Karpas-422 (cell line): ENCODE results near the gene ASTN2. TPM values are rescaled to one million over a fixed set of nuclear protein-coding genes. Genes with fewer than 3 reads are reported as not detected.

Experiments used
- DNase-seq: peaks from one replicate; pipeline ENCODE4 v3.0.0-alpha.2; 2015
- H2AFZ ChIP-seq: fragments of 200-600 bp; sonication (generic); 2 replicates; pipeline ENCODE4 v1.6.1; 2014; ENCODE audit warnings: antibody characterized with exemption, low read length, mixed read lengths
- H3K27ac ChIP-seq: fragments of 200-600 bp; sonication (generic); 2 replicates; pipeline ENCODE4 v1.5.1; 2014; ENCODE audit warnings: mild to moderate bottlenecking, low read length, moderate library complexity
- H3K27me3 ChIP-seq: fragments of 200-600 bp; sonication (generic); 2 replicates; pipeline ENCODE4 v1.6.1; 2014; ENCODE audit warnings: low read length, mixed read lengths
- H3K36me3 ChIP-seq: fragments of 200-600 bp; sonication (generic); 2 replicates; pipeline ENCODE4 v1.6.1; 2014; ENCODE audit warnings: low read length, mixed read lengths; ENCODE audit not compliant: insufficient read depth
- H3K4me1 ChIP-seq: fragments of 200-600 bp; sonication (generic); 2 replicates; pipeline ENCODE4 v1.6.1; 2014; ENCODE audit warnings: mild to moderate bottlenecking, low read length, mixed read lengths
- H3K4me2 ChIP-seq: fragments of 200-600 bp; sonication (generic); 2 replicates; pipeline ENCODE4 v1.6.1; 2014; ENCODE audit warnings: low read length, low read depth, mild to moderate bottlenecking; ENCODE audit not compliant: poor library complexity, severe bottlenecking
- H3K4me3 ChIP-seq: fragments of 200-600 bp; sonication (generic); 2 replicates; pipeline ENCODE4 v1.5.1; 2014; ENCODE audit warnings: mild to moderate bottlenecking, antibody characterized with exemption, low read length, mixed read lengths
- H3K79me2 ChIP-seq: fragments of 200-600 bp; sonication (generic); 2 replicates; pipeline ENCODE4 v1.6.1; 2014; ENCODE audit warnings: mild to moderate bottlenecking, low read length, mixed read lengths
- H3K9ac ChIP-seq: fragments of 200-600 bp; sonication (generic); 2 replicates; pipeline ENCODE4 v1.6.0; 2014; ENCODE audit warnings: low read length
- H3K9me2 ChIP-seq: fragments of 200-600 bp; sonication (generic), shearing (Covaris generic); replicated peaks from 2 replicates; pipeline ENCODE4 v1.6.0; 2014; ENCODE audit warnings: mild to moderate bottlenecking, low read length, moderate library complexity; ENCODE audit not compliant: insufficient read depth
- H3K9me3 ChIP-seq: fragments of 300-700, 200-600 bp; sonication (generic); 2 replicates; pipeline ENCODE4 v1.6.1; 2014; ENCODE audit warnings: low read length, mixed read lengths
- H4K20me1 ChIP-seq: fragments of 200-600 bp; sonication (generic); 2 replicates; pipeline ENCODE4 v1.6.1; 2014; ENCODE audit warnings: mild to moderate bottlenecking, antibody characterized with exemption, low read length, low read depth; ENCODE audit not compliant: insufficient read depth
- total RNA-seq: library from RNA; depleted of rRNA; stranded (reverse); fragments of >200 nt; shearing (Covaris generic); gene quantifications from 2 replicates; pipeline ENCODE4 v1.2.3, GENCODE V29; 2014; ENCODE audit warnings: low replicate concordance; rRNA removed

The ASTN2 gene, protein sequence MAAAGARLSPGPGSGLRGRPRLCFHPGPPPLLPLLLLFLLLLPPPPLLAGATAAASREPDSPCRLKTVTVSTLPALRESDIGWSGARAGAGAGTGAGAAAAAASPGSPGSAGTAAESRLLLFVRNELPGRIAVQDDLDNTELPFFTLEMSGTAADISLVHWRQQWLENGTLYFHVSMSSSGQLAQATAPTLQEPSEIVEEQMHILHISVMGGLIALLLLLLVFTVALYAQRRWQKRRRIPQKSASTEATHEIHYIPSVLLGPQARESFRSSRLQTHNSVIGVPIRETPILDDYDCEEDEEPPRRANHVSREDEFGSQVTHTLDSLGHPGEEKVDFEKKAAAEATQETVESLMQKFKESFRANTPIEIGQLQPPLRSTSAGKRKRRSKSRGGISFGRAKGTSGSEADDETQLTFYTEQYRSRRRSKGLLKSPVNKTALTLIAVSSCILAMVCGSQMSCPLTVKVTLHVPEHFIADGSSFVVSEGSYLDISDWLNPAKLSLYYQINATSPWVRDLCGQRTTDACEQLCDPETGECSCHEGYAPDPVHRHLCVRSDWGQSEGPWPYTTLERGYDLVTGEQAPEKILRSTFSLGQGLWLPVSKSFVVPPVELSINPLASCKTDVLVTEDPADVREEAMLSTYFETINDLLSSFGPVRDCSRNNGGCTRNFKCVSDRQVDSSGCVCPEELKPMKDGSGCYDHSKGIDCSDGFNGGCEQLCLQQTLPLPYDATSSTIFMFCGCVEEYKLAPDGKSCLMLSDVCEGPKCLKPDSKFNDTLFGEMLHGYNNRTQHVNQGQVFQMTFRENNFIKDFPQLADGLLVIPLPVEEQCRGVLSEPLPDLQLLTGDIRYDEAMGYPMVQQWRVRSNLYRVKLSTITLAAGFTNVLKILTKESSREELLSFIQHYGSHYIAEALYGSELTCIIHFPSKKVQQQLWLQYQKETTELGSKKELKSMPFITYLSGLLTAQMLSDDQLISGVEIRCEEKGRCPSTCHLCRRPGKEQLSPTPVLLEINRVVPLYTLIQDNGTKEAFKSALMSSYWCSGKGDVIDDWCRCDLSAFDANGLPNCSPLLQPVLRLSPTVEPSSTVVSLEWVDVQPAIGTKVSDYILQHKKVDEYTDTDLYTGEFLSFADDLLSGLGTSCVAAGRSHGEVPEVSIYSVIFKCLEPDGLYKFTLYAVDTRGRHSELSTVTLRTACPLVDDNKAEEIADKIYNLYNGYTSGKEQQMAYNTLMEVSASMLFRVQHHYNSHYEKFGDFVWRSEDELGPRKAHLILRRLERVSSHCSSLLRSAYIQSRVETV (N-terminal part only)
- total RNA-seq = 5.3 TPM in 2 replicates

GRCh38 chr9:117414906-117415331 lies at the start of gene ASTN2:
TSS of gene ASTN2 (minus strand) at chr9:117415057. CDS start at chr9:117414938, 119 bp downstream.
- no peak within 1 kb of the TSS; the same call in 1 of the 2 replicates for H3K4me3 ChIP-seq
- H3K27me3 ChIP-seq = no peaks in the 10 kb centered on the region
- no peaks in the 10 kb centered on the region for H3K36me3 ChIP-seq
- H3K4me2 ChIP-seq = no peak within 1 kb of the TSS
- no peaks in the 10 kb centered on the region for H3K9me3 ChIP-seq
- H4K20me1 ChIP-seq = no peaks in the 10 kb centered on the region
- no peaks in the 10 kb centered on the region for H3K79me2 ChIP-seq
- H3K27ac ChIP-seq = no peak within 1 kb of the TSS
- no peak within 1 kb of the TSS for H2AFZ ChIP-seq
- H3K9ac ChIP-seq = no peak within 1 kb of the TSS
- DNase-seq = no peak
- peaks cover 24% of the 10 kb centered on the region for H3K4me1 ChIP-seq
- H3K9me2 ChIP-seq = no peaks in the 10 kb centered on the region

DNA sequence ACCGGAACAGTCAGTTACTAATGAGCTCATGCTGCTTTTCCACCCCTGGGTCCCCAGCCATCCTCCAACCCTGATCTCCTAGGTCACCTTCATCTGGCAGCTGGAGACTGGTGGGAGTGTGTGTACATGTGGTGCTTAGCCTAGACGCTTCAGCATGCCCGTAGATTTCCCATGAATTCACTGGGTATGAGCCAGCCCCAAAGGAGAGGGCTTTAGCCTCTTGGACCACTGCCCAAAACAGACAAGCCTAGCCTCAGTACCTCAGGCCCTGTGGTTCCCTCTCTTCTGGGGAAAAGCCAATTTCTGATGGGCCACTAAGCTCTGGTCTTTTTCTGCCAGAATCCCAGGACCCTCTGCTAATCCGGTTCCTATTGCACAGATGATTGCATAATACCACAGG lies 48.0 kb upstream of the ASTN2 start:
- Histone ChIP-seq H3K4me3 (no peak overlapping the region), H3K4me2 (no peak overlapping the region), H3K9me3 (no peaks in the 10 kb centered on the region), H3K9ac (no peak overlapping the region), H3K79me2 (no peaks in the 10 kb centered on the region), H3K27ac (no peak overlapping the region), H4K20me1 (no peaks in the 10 kb centered on the region), H3K4me1 (no peaks in the 10 kb centered on the region), H3K36me3 (no peaks in the 10 kb centered on the region), H2AFZ (no peak overlapping the region), H3K9me2 (no peaks in the 10 kb centered on the region), H3K27me3 (no peaks in the 10 kb centered on the region)
- DNase-seq = no peak

- H3K79me2 ChIP-seq = no peaks in the 10 kb centered on the region
- H3K27me3 ChIP-seq = no peaks in the 10 kb centered on the region
- DNase-seq = no peak
- no peak overlapping the region for H3K4me2 ChIP-seq
- no peak overlapping the region for H3K9ac ChIP-seq
- H3K9me2 ChIP-seq = no peaks in the 10 kb centered on the region
- H4K20me1 ChIP-seq = no peaks in the 10 kb centered on the region
- no peaks in the 10 kb centered on the region for H3K9me3 ChIP-seq
- H2AFZ ChIP-seq = no peak overlapping the region
- H3K27ac ChIP-seq = no peak overlapping the region
- H3K4me1 ChIP-seq = no peaks in the 10 kb centered on the region
- H3K4me3 ChIP-seq = no peak overlapping the region
- H3K36me3 ChIP-seq = no peaks in the 10 kb centered on the region
These were observed 46.5 kb upstream of the ASTN2 start for GRCh38 chr9:117461386-117461785.

DNA sequence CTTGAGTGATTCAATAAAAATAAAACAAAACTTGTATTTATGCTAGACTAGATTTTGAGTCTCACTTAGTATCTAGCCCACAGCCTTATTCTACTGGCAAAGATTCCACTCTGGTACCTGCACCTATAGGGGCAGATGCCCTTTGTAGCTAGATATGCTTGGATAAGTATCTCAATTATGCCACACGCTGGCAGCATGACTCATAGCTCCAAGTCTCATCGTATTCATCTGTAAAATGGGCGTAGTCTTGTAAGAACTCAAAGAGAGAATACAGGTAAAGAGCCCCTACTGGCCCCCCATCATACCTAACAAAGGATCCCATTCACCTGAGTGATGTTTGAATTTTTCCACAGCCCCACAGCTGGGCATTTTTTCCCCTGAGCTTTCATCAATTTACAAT lies 45.9 kb upstream of the ASTN2 start:
- Histone ChIP-seq H3K4me1 (no peaks in the 10 kb centered on the region), H4K20me1 (no peaks in the 10 kb centered on the region), H3K27me3 (no peaks in the 10 kb centered on the region), H3K9me3 (no peaks in the 10 kb centered on the region), H3K27ac (no peak overlapping the region), H3K4me2 (no peak overlapping the region), H2AFZ (no peak overlapping the region), H3K4me3 (no peak overlapping the region), H3K9ac (no peak overlapping the region), H3K9me2 (no peaks in the 10 kb centered on the region), H3K79me2 (no peaks in the 10 kb centered on the region), H3K36me3 (no peaks in the 10 kb centered on the region)
- DNase-seq = no peak

DNA sequence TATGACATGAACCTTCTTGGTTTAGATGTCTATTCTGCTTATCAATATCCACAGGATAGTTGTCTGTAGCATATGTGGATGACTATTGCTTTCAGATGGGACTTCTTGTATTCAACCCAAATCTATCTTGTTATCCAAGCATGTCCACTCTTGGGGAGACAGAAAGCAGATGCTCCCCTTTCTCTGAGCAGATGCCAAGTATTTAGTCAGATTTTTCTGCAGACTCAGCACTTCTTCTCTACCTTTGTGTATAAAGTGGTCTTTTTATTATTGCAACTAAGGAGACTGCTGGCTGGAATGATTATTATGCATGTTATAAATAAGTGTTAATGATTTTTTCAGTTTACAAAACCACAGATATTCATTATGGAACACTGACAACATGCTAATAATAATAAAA lies 45.1 kb upstream of the ASTN2 start:
- Histone ChIP-seq H3K27me3 (no peaks in the 10 kb centered on the region), H3K9me2 (no peaks in the 10 kb centered on the region), H3K36me3 (no peaks in the 10 kb centered on the region), H3K4me2 (no peak overlapping the region), H3K4me3 (no peak overlapping the region), H3K9me3 (no peaks in the 10 kb centered on the region), H3K9ac (no peak overlapping the region), H3K4me1 (no peaks in the 10 kb centered on the region), H2AFZ (no peak overlapping the region), H3K27ac (no peak overlapping the region), H3K79me2 (no peaks in the 10 kb centered on the region), H4K20me1 (no peaks in the 10 kb centered on the region)
- DNase-seq = no peak

DNA sequence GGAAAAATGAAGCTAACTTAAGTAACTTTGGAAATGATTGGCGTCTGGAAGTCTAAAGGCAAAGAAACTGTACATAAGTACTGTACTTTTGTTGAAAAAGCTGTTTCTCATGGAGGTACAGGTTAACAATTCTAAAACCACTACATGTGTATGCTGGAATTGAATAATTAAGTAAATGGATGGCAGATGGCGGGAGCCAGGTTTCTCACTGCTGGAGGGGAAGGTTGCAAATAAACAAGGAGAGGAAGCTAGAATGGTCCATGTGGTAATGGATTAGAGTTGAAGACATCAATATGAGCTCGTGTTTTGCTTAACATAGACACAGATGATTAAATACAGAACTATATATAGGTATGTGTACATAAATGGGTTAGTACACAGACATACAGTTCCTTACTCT lies 43.2 kb upstream of the ASTN2 start:
- no peak for DNase-seq
- Histone ChIP-seq H3K9me2 (no peaks in the 10 kb centered on the region), H3K27me3 (no peaks in the 10 kb centered on the region), H3K4me2 (no peak overlapping the region), H3K36me3 (no peaks in the 10 kb centered on the region), H3K27ac (no peak overlapping the region), H3K9me3 (no peaks in the 10 kb centered on the region), H3K9ac (no peak overlapping the region), H3K4me3 (no peak overlapping the region), H2AFZ (no peak overlapping the region), H3K79me2 (no peaks in the 10 kb centered on the region), H4K20me1 (no peaks in the 10 kb centered on the region), H3K4me1 (no peaks in the 10 kb centered on the region)

DNA sequence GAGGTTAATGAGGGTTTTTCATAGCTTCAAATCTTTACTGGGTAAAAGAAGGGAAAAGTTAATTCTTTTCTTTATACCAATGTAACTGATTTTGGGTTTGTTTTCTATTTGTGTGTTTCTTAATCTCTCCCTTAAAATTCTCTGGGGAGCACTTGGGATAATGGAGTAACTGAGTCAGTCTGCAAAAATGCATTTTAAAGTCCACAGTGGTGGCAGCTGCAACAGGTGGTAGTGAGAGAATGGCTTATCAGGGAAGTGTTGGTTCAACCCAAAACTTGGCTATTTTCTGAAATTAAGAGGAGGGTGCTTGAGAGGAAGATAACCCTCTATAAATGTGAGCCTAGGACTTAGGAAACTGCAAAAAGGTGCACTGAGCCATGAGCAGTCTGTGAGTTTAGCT lies 39.9 kb upstream of the ASTN2 start:
- Histone ChIP-seq H3K27me3 (no peaks in the 10 kb centered on the region), H3K9me2 (no peaks in the 10 kb centered on the region), H3K4me2 (no peak overlapping the region), H4K20me1 (no peaks in the 10 kb centered on the region), H3K79me2 (no peaks in the 10 kb centered on the region), H3K4me1 (no peaks in the 10 kb centered on the region), H3K36me3 (no peaks in the 10 kb centered on the region), H2AFZ (no peak overlapping the region), H3K27ac (no peak overlapping the region), H3K4me3 (no peak overlapping the region), H3K9ac (no peak overlapping the region), H3K9me3 (no peaks in the 10 kb centered on the region)
- DNase-seq = no peak
